H1 (cell line): ENCODE data around the gene DNAJB8. TPM values are rescaled to one million over a fixed set of nuclear protein-coding genes. Genes with fewer than 3 reads are reported as not detected.

Experiments used
- ASH2L ChIP-seq: fragments of 200-600, 300-600 bp; sonication (generic); IDR thresholded peaks from one replicate; pipeline ENCODE4 v1.7.1; 2017; ENCODE audit warnings: low read length
- CEBPB ChIP-seq: IDR thresholded peaks from 2 replicates; pipeline ENCODE4 v1.6.1; 2012; ENCODE audit warnings: low read depth, low read length
- CHD7 ChIP-seq: fragments of 300-600 bp; sonication (generic); IDR thresholded peaks from 2 replicates; pipeline ENCODE4 v1.7.1; 2012; ENCODE audit warnings: low read length, moderate library complexity, mild to moderate bottlenecking, inconsistent platforms; ENCODE audit not compliant: insufficient replicate concordance
- CTCF ChIP-seq, 3 experiments: IDR thresholded peaks; 1 replicate in 2 of 3; 2 replicates in 1 of 3; pipeline versions ENCODE4 v1.5.1 to v1.6.1; 2011; ENCODE audit warnings: low read length in 3 of 3, mild to moderate bottlenecking in 3 of 3, inconsistent platforms in 2 of 3, low read depth in 1 of 3, moderate library complexity in 1 of 3; ENCODE audit not compliant: insufficient read depth in 1 of 3; ENCODE audit errors: control extremely low read depth in 1 of 3
- FOSL1 ChIP-seq: IDR thresholded peaks from 2 replicates; pipeline ENCODE4 v1.6.1; 2011; ENCODE audit warnings: mild to moderate bottlenecking, low read depth, low read length, moderate library complexity; ENCODE audit not compliant: insufficient read depth
- GABPA ChIP-seq: IDR thresholded peaks from 2 replicates; pipeline ENCODE4 v1.6.1; 2011; ENCODE audit warnings: mild to moderate bottlenecking, low read length, moderate library complexity, borderline replicate concordance; ENCODE audit not compliant: insufficient read depth
- HDAC6 ChIP-seq: IDR thresholded peaks from one replicate; pipeline ENCODE4 v1.7.1; 2012; ENCODE audit warnings: low read depth, mild to moderate bottlenecking, inconsistent platforms, low read length, moderate library complexity
- NRF1 ChIP-seq: IDR thresholded peaks from 2 replicates; pipeline ENCODE4 v1.6.1; 2011; ENCODE audit warnings: mild to moderate bottlenecking, low read depth, low read length, improper control_type of control experiment
- RXRA ChIP-seq: IDR thresholded peaks from 2 replicates; pipeline ENCODE4 v1.6.1; 2011; ENCODE audit warnings: low read depth, mild to moderate bottlenecking, low read length, moderate library complexity; ENCODE audit not compliant: insufficient read depth
- polyA plus RNA-seq, 7 experiments: library from polyadenylated mRNA; depleted of rRNA in 3 of 7; stranded (reverse) in 5 of 7; unstranded in 2 of 7; fragments of >200 nt in 5 of 7; fragments of 200-250 nt in 2 of 7; gene quantifications; 1 replicate in 5 of 7; 2 replicates in 1 of 7; 4 replicates in 1 of 7; pipeline versions ENCODE4 v1.2.1 to v1.2.3, GENCODE V29; 2011 to 2013; ENCODE audit warnings: missing spikeins in 2 of 7, mixed read lengths in 2 of 7
- total RNA-seq: library from RNA; stranded (reverse); fragmentation: NEBNext Ultra II Directional; extraction: Animal tissue kit (Norgen Biotek cat#: 25700); gene quantifications from 2 replicates; pipeline ENCODE4 v1.2.1, GENCODE V29; 2021

Gene DNAJB8
- total and polyA plus RNA-seq, 2 of the 8 experiments (the other 6 are each of a cell fraction or from before 2014, with no cell fraction given): not detected

GRCh38 chr3:128436214-128436613 is 30.5 kb downstream of the DNAJB8 start (continued):
- TF ChIP-seq CHD7 (no peak), NRF1 (no peak), GABPA (no peak), RXRA (no peak), CTCF (IDR thresholded peaks at IDR 0.05; ENCODE audit: control extremely low read depth in 1 of 3, insufficient read depth in 1 of 3, low read depth in 1 of 3, low read length in 3 of 3) (no peak), ASH2L (no peak), HDAC6 (no peak), FOSL1 (no peak), CEBPB (no peak)
